Upper lobe of left lung (tissue), 6 donors: ENCODE measurements around the gene MYO16. TPM values are rescaled to one million over a fixed set of nuclear protein-coding genes. Genes with fewer than 3 reads are reported as not detected.

ENCODE experiments used
- ATAC-seq, 2 donors: fragments of 200-7000 bp; cut with Tn5 transposase; one replicate each; pipeline ENCODE4 v1.9.1; 2022; ENCODE audit warnings: mild to moderate bottlenecking in 2 of 2, moderate library complexity in 2 of 2; ENCODE audit not compliant: low FRiP score in 2 of 2
- DNase-seq, 2 donors: peaks; one replicate each; pipeline ENCODE4 v3.0.0-alpha.2; 2019 to 2020
- H3K27ac ChIP-seq, 4 donors: fragments of 200-600 bp; sonication (generic); one replicate each; pipeline ENCODE4 v1.5.1; 2016 to 2019
- H3K27me3 ChIP-seq, 4 donors: fragments of 200-600 bp; sonication (generic); one replicate each; pipeline ENCODE4 v1.5.1; 2017 to 2019
- H3K36me3 ChIP-seq, 4 donors: fragments of 200-600 bp; sonication (generic); one replicate each; pipeline ENCODE4 v1.5.1; 2016 to 2019
- H3K4me1 ChIP-seq, 4 donors: fragments of 200-600 bp; sonication (generic); one replicate each; pipeline ENCODE4 v1.5.1; 2018 to 2019
- H3K4me3 ChIP-seq, 4 donors: fragments of 200-600 bp; sonication (generic); one replicate each; pipeline ENCODE4 v1.5.1; 2017 to 2019; ENCODE audit warnings: mild to moderate bottlenecking in 2 of 4, moderate library complexity in 1 of 4
- H3K9me3 ChIP-seq, 4 donors: fragments of 200-600 bp; sonication (generic); one replicate each; pipeline ENCODE4 v1.5.1; 2018 to 2019
- CTCF ChIP-seq, 6 experiments: fragments of 450-650 bp in 4 of 6; fragments of 200-600 bp in 2 of 6; sonication (generic) in 2 of 6; IDR thresholded peaks; one replicate each; pipeline ENCODE4 v1.5.1; 2016 to 2019; ENCODE audit warnings: antibody characterized with exemption in 6 of 6
- EP300 ChIP-seq, 4 donors: sonication (generic); formaldehyde crosslinking; IDR thresholded peaks; one replicate each; pipeline ENCODE4 v1.5.1; 2017; ENCODE audit warnings: antibody characterized with exemption in 4 of 4, control low read depth in 2 of 4
- POLR2A ChIP-seq, 4 donors: fragments of 450-650 bp; IDR thresholded peaks; one replicate each; pipeline ENCODE4 v1.5.1; 2016 to 2017; ENCODE audit warnings: antibody characterized with exemption in 4 of 4, mild to moderate bottlenecking in 2 of 4
- POLR2AphosphoS5 ChIP-seq, 2 donors: sonication (generic); formaldehyde crosslinking; IDR thresholded peaks; one replicate each; pipeline ENCODE4 v1.5.1; 2017; ENCODE audit warnings: antibody characterized with exemption in 2 of 2
- WGBS, 2 donors: methylation state at CpG; one replicate each; pipeline ENCODE4 v1.1.5; 2017 to 2018; 5-methylcytosine and 5-hydroxymethylcytosine counted together
- total RNA-seq, 6 donors: library from RNA; depleted of rRNA in 4 of 6; stranded (reverse); fragments of >200 nt in 4 of 6; gene quantifications; one replicate each; pipeline versions ENCODE4 v1.1.0 to v1.2.1, GENCODE V29; 2016 to 2021
- donor health status: DM: no; HTN: no; CAD: no; lungs with moderate emphysema.
- donor health status: DM: no; HTN: yes; CAD: no; lungs with severe emphysema.

The MYO16 gene
- total RNA-seq, 6 donors from 2014 or later = under 0.01 to 0.55 (median 0.20) TPM; not detected in 1

- WGBS, 2 donors = 83 to 95% methylated on average over 2 of the region's 2 CpGs
- no peaks in the 10 kb centered on the region for H3K27me3 ChIP-seq
- H3K4me1 ChIP-seq = no peaks in the 10 kb centered on the region
- H3K36me3 ChIP-seq = no peaks in the 10 kb centered on the region
- H3K9me3 ChIP-seq = no peaks in the 10 kb centered on the region
- no peak overlapping the region for H3K4me3 ChIP-seq
- DNase-seq = no peak
- no peak overlapping the region for H3K27ac ChIP-seq
- no peak for TF ChIP-seq EP300 (IDR thresholded peaks at IDR 0.05)
- TF ChIP-seq CTCF (IDR thresholded peaks at IDR 0.05) = no peak
- no peak for TF ChIP-seq POLR2A (IDR thresholded peaks at IDR 0.05)
- no peak for TF ChIP-seq POLR2AphosphoS5 (IDR thresholded peaks at IDR 0.05)
- ATAC-seq = no peak
Observed at GRCh38 chr13:109000207-109000606, 370.8 kb downstream of the MYO16 start.

- 82 to 89% methylated on average over 2 of the region's 2 CpGs for WGBS, 2 donors
- no peaks in the 10 kb centered on the region for H3K9me3 ChIP-seq
Observed at GRCh38 chr13:109002934-109003333, 373.5 kb downstream of the MYO16 start.

GRCh38 chr13:109007946-109008345, 378.5 kb downstream of the MYO16 start:
- H3K27ac ChIP-seq = no peak overlapping the region
- H3K4me1 ChIP-seq = no peaks in the 10 kb centered on the region
- H3K27me3 ChIP-seq = no peaks in the 10 kb centered on the region
- TF ChIP-seq POLR2A (IDR thresholded peaks at IDR 0.05) (no peak), CTCF (IDR thresholded peaks at IDR 0.05) (no peak), POLR2AphosphoS5 (IDR thresholded peaks at IDR 0.05) (no peak), EP300 (IDR thresholded peaks at IDR 0.05) (no peak)
- no peaks in the 10 kb centered on the region for H3K36me3 ChIP-seq
- ATAC-seq = no peak
- H3K4me3 ChIP-seq = no peak overlapping the region
- 76 to 81% methylated on average over 3 of the region's 3 CpGs for WGBS, 2 donors
- no peak for DNase-seq
- H3K9me3 ChIP-seq = no peaks in the 10 kb centered on the region

More at GRCh38 chr13:109002934-109003333, 373.5 kb downstream of the MYO16 start:
- DNase-seq (no peak), ATAC-seq (no peak)
- Histone ChIP-seq H3K4me1 (no peaks in the 10 kb centered on the region), H3K36me3 (no peaks in the 10 kb centered on the region), H3K27ac (no peak overlapping the region), H3K27me3 (no peaks in the 10 kb centered on the region), H3K4me3 (no peak overlapping the region)
- TF ChIP-seq CTCF (IDR thresholded peaks at IDR 0.05) = no peak
- TF ChIP-seq POLR2AphosphoS5 (IDR thresholded peaks at IDR 0.05) = no peak
- no peak for TF ChIP-seq POLR2A (IDR thresholded peaks at IDR 0.05)
- no peak for TF ChIP-seq EP300 (IDR thresholded peaks at IDR 0.05)

- 85 to 86% methylated on average over 4 of the region's 4 CpGs for WGBS, 2 donors
Observed at GRCh38 chr13:109009756-109010155, 380.3 kb downstream of the MYO16 start.

More at GRCh38 chr13:109009756-109010155, 380.3 kb downstream of the MYO16 start:
- no peak for DNase-seq
- no peaks in the 10 kb centered on the region for H3K36me3 ChIP-seq
- H3K27me3 ChIP-seq = no peaks in the 10 kb centered on the region
- H3K27ac ChIP-seq = no peak overlapping the region
- H3K4me3 ChIP-seq = no peak overlapping the region
- H3K9me3 ChIP-seq = no peaks in the 10 kb centered on the region
- H3K4me1 ChIP-seq = no peaks in the 10 kb centered on the region
- TF ChIP-seq POLR2A (IDR thresholded peaks at IDR 0.05) (no peak), EP300 (IDR thresholded peaks at IDR 0.05) (no peak), POLR2AphosphoS5 (IDR thresholded peaks at IDR 0.05) (no peak), CTCF (IDR thresholded peaks at IDR 0.05) (no peak)
- no peak for ATAC-seq
